IPS-20b (cell line): ENCODE results near the gene C1QC.

Experiments
- H3K27ac ChIP-seq: one replicate; pipeline ENCODE4 v1.5.1; 2013; ENCODE audit warnings: low read length
- H3K27me3 ChIP-seq: 2 replicates; pipeline ENCODE4 v1.6.1; 2013; ENCODE audit warnings: mild to moderate bottlenecking, low read length, inconsistent platforms; ENCODE audit not compliant: insufficient read depth
- H3K36me3 ChIP-seq: 2 replicates; pipeline ENCODE4 v1.6.1; 2013; ENCODE audit warnings: low read depth, mild to moderate bottlenecking, inconsistent platforms, low read length, moderate library complexity; ENCODE audit not compliant: insufficient read depth
- H3K4me1 ChIP-seq: 2 replicates; pipeline ENCODE4 v1.6.1; 2013; ENCODE audit warnings: mild to moderate bottlenecking, control low read depth, inconsistent platforms, low read length, moderate library complexity; ENCODE audit not compliant: insufficient read depth
- H3K4me3 ChIP-seq: 2 replicates; pipeline ENCODE4 v1.5.1; 2013; ENCODE audit warnings: mild to moderate bottlenecking, low read length, inconsistent platforms
- H3K9ac ChIP-seq: 2 replicates; pipeline ENCODE4 v1.6.1; 2013; ENCODE audit warnings: low read depth, mild to moderate bottlenecking, inconsistent platforms, low read length, moderate library complexity
- H3K9me3 ChIP-seq: 2 replicates; pipeline ENCODE4 v1.6.1; 2013; ENCODE audit warnings: mild to moderate bottlenecking, low read depth, low read length, inconsistent platforms; ENCODE audit not compliant: insufficient read depth

C1QC gene

GRCh38 chr1:22637907-22638445 is 5.5 kb upstream of the C1QC start:
- Histone ChIP-seq H3K27ac (no peak overlapping the region), H3K4me3 (no peak overlapping the region), H3K9ac (no peak overlapping the region), H3K4me1 (no peaks in the 10 kb centered on the region), H3K36me3 (no peaks in the 10 kb centered on the region), H3K27me3 (no peaks in the 10 kb centered on the region), H3K9me3 (no peaks in the 10 kb centered on the region; the same call in 1 of the 2 replicates)

- no peak overlapping the region for H3K4me3 ChIP-seq
- no peaks in the 10 kb centered on the region for H3K4me1 ChIP-seq
- H3K9me3 ChIP-seq = no peaks in the 10 kb centered on the region; the same call in 1 of the 2 replicates
- H3K27me3 ChIP-seq = no peaks in the 10 kb centered on the region
- H3K36me3 ChIP-seq = no peaks in the 10 kb centered on the region
- H3K9ac ChIP-seq = no peak overlapping the region
- H3K27ac ChIP-seq = no peak overlapping the region
These were observed 4.8 kb upstream of the C1QC start for GRCh38 chr1:22638476-22639234.

- H3K27ac ChIP-seq = no peak overlapping the region
- H3K27me3 ChIP-seq = no peaks in the 10 kb centered on the region
- H3K36me3 ChIP-seq = no peaks in the 10 kb centered on the region
- H3K4me1 ChIP-seq = no peaks in the 10 kb centered on the region
- no peak overlapping the region for H3K9ac ChIP-seq
- H3K9me3 ChIP-seq = no peaks in the 10 kb centered on the region; the same call in 1 of the 2 replicates
- no peak overlapping the region for H3K4me3 ChIP-seq
These were observed 4.1 kb upstream of the C1QC start for GRCh38 chr1:22639286-22639685.

- no peak overlapping the region for H3K9ac ChIP-seq
These were observed 2.2 kb upstream of the C1QC start for GRCh38 chr1:22641247-22641646.

GRCh38 chr1:22641906-22642636 is 1.4 kb upstream of the C1QC start:
- H3K4me3 ChIP-seq = no peak overlapping the region
- H3K4me1 ChIP-seq = no peaks in the 10 kb centered on the region
- H3K27me3 ChIP-seq = no peaks in the 10 kb centered on the region
- H3K9me3 ChIP-seq = no peaks in the 10 kb centered on the region
- H3K9ac ChIP-seq = no peak overlapping the region
- H3K27ac ChIP-seq = no peak overlapping the region
- no peaks in the 10 kb centered on the region for H3K36me3 ChIP-seq

More at GRCh38 chr1:22641247-22641646, 2.2 kb upstream of the C1QC start:
- no peaks in the 10 kb centered on the region for H3K4me1 ChIP-seq
- no peaks in the 10 kb centered on the region for H3K9me3 ChIP-seq
- H3K27me3 ChIP-seq = no peaks in the 10 kb centered on the region
- H3K27ac ChIP-seq = no peak overlapping the region
- no peaks in the 10 kb centered on the region for H3K36me3 ChIP-seq
- no peak overlapping the region for H3K4me3 ChIP-seq

- Histone ChIP-seq H3K36me3 (no peaks in the 10 kb centered on the region), H3K27me3 (no peaks in the 10 kb centered on the region; the same call in 1 of the 2 replicates), H3K9me3 (no peaks in the 10 kb centered on the region), H3K9ac (no peak overlapping the region), H3K27ac (no peak overlapping the region), H3K4me1 (no peaks in the 10 kb centered on the region), H3K4me3 (no peak overlapping the region)
These were observed 495 bp downstream of the C1QC start for GRCh38 chr1:22643928-22644327.

GRCh38 chr1:22645931-22646330 is 2.5 kb downstream of the C1QC start:
- H3K27ac ChIP-seq = no peak overlapping the region
- H3K4me1 ChIP-seq = no peaks in the 10 kb centered on the region
- H3K27me3 ChIP-seq = no peaks in the 10 kb centered on the region; the same call in 1 of the 2 replicates
- H3K36me3 ChIP-seq = no peaks in the 10 kb centered on the region
- H3K4me3 ChIP-seq = no peak overlapping the region
- H3K9me3 ChIP-seq = no peaks in the 10 kb centered on the region
- H3K9ac ChIP-seq = no peak overlapping the region

GRCh38 chr1:22646384-22646783 is 3.0 kb downstream of the C1QC start:
- H3K36me3 ChIP-seq = no peaks in the 10 kb centered on the region
- H3K4me3 ChIP-seq = no peak overlapping the region
- no peaks in the 10 kb centered on the region; the same call in 1 of the 2 replicates for H3K27me3 ChIP-seq
- no peaks in the 10 kb centered on the region for H3K9me3 ChIP-seq
- no peaks in the 10 kb centered on the region for H3K4me1 ChIP-seq
- no peak overlapping the region for H3K9ac ChIP-seq
- no peak overlapping the region for H3K27ac ChIP-seq

- Histone ChIP-seq H3K4me3 (no peak overlapping the region), H3K27ac (no peak overlapping the region), H3K9ac (no peak overlapping the region), H3K4me1 (no peaks in the 10 kb centered on the region), H3K9me3 (no peaks in the 10 kb centered on the region), H3K27me3 (no peaks in the 10 kb centered on the region; the same call in 1 of the 2 replicates), H3K36me3 (no peaks in the 10 kb centered on the region)
These were observed 6.8 kb downstream of the C1QC start for GRCh38 chr1:22650089-22650693.

GRCh38 chr1:22651941-22652856 is 8.8 kb downstream of the C1QC start:
- no peaks in the 10 kb centered on the region for H3K4me1 ChIP-seq
- H3K9me3 ChIP-seq = no peaks in the 10 kb centered on the region
- H3K9ac ChIP-seq = no peak overlapping the region
- H3K4me3 ChIP-seq = no peak overlapping the region
- H3K27ac ChIP-seq = no peak overlapping the region
- H3K36me3 ChIP-seq = no peaks in the 10 kb centered on the region
- no peaks in the 10 kb centered on the region; the same call in 1 of the 2 replicates for H3K27me3 ChIP-seq

- Histone ChIP-seq H3K27ac (no peak within 1 kb of the TSS), H3K9ac (no peak within 1 kb of the TSS), H3K27me3 (no peaks in the 10 kb centered on the region), H3K9me3 (no peaks in the 10 kb centered on the region), H3K4me3 (no peak within 1 kb of the TSS), H3K36me3 (no peaks in the 10 kb centered on the region), H3K4me1 (no peaks in the 10 kb centered on the region)
These were observed 9.5 kb downstream of the C1QC start, which contains the start of gene C1QB for GRCh38 chr1:22652881-22653316. Gene C1QB, plus strand, starts transcription at chr1:22653236. Its CDS starts 6,227 bp downstream, at chr1:22659463.
